H9 (cell line): ENCODE results near the gene CREB5. TPM values are rescaled to one million over a fixed set of nuclear protein-coding genes. Genes with fewer than 3 reads are reported as not detected.

ENCODE experiments used
- DNase-seq: peaks from one replicate; pipeline ENCODE4 v3.0.0-alpha.2; 2017
- H2AFZ ChIP-seq: one replicate; pipeline ENCODE4 v1.6.1; 2013; ENCODE audit warnings: mild to moderate bottlenecking, low read length, control low read depth, moderate library complexity
- H2AK5ac ChIP-seq: 2 replicates; pipeline ENCODE4 v1.6.1; 2013; ENCODE audit warnings: low read length, control low read depth, mixed read lengths; ENCODE audit not compliant: insufficient read length
- H2BK120ac ChIP-seq: one replicate; pipeline ENCODE4 v1.6.1; 2013; ENCODE audit warnings: low read depth, mild to moderate bottlenecking, low read length, control low read depth, inconsistent platforms; ENCODE audit not compliant: poor library complexity, severe bottlenecking
- H2BK12ac ChIP-seq: 2 replicates; pipeline ENCODE4 v1.6.1; 2013; ENCODE audit warnings: low read length, control low read depth, mixed read lengths, low read depth; ENCODE audit not compliant: insufficient read length
- H2BK15ac ChIP-seq: 2 replicates; pipeline ENCODE4 v1.6.1; 2013; ENCODE audit warnings: low read depth, low read length, control low read depth
- H2BK20ac ChIP-seq: one replicate; pipeline ENCODE4 v1.6.1; 2013; ENCODE audit warnings: low read depth, mild to moderate bottlenecking, low read length, control low read depth, inconsistent platforms; ENCODE audit not compliant: poor library complexity, severe bottlenecking
- H2BK5ac ChIP-seq: 2 replicates; pipeline ENCODE4 v1.6.1; 2013; ENCODE audit warnings: low read length, control low read depth, mixed read lengths; ENCODE audit not compliant: insufficient read length
- H3K14ac ChIP-seq: 2 replicates; pipeline ENCODE4 v1.6.1; 2013; ENCODE audit warnings: low read length, control low read depth; ENCODE audit not compliant: insufficient read depth
- H3K18ac ChIP-seq: 2 replicates; pipeline ENCODE4 v1.6.1; 2013; ENCODE audit warnings: low read depth, mild to moderate bottlenecking, mixed read lengths, low read length, control low read depth; ENCODE audit not compliant: insufficient read length
- H3K23ac ChIP-seq: 2 replicates; pipeline ENCODE4 v1.6.1; 2013; ENCODE audit warnings: low read length, control low read depth, mixed read lengths, low read depth; ENCODE audit not compliant: insufficient read length
- H3K23me2 ChIP-seq: 2 replicates; pipeline ENCODE4 v1.6.1; 2013; ENCODE audit warnings: low read depth, mild to moderate bottlenecking, mixed read lengths, low read length, control low read depth; ENCODE audit not compliant: insufficient read length, poor library complexity, severe bottlenecking
- H3K27ac ChIP-seq: 2 replicates; pipeline ENCODE4 v1.5.1; 2013; ENCODE audit warnings: low read length, control low read depth, mixed read lengths, low read depth; ENCODE audit not compliant: insufficient read length
- H3K27me3 ChIP-seq: 2 replicates; pipeline ENCODE4 v1.6.1; 2013; ENCODE audit warnings: low read length, control low read depth, inconsistent platforms; ENCODE audit not compliant: insufficient read depth
- H3K4ac ChIP-seq: 2 replicates; pipeline ENCODE4 v1.6.1; 2013; ENCODE audit warnings: low read depth, mild to moderate bottlenecking, control low read depth, inconsistent platforms, low read length, moderate library complexity
- H3K4me1 ChIP-seq: 2 replicates; pipeline ENCODE4 v1.6.1; 2013; ENCODE audit warnings: low read length, control low read depth, inconsistent platforms; ENCODE audit not compliant: insufficient read depth
- H3K4me2 ChIP-seq: 2 replicates; pipeline ENCODE4 v1.6.1; 2013; ENCODE audit warnings: low read length, control low read depth, mixed read lengths; ENCODE audit not compliant: insufficient read length, insufficient read depth
- H3K56ac ChIP-seq: 2 replicates; pipeline ENCODE4 v1.6.1; 2013; ENCODE audit warnings: low read depth, mild to moderate bottlenecking, mixed read lengths, low read length, control low read depth; ENCODE audit not compliant: insufficient read length
- H3K79me1 ChIP-seq: 2 replicates; pipeline ENCODE4 v1.6.1; 2013; ENCODE audit warnings: low read depth, mild to moderate bottlenecking, moderate library complexity, low read length, control low read depth, inconsistent platforms; ENCODE audit not compliant: insufficient read depth, poor library complexity, severe bottlenecking
- H3K79me2 ChIP-seq: 2 replicates; pipeline ENCODE4 v1.6.1; 2013; ENCODE audit warnings: low read length, control low read depth, inconsistent platforms; ENCODE audit not compliant: insufficient read depth
- H3K9ac ChIP-seq: 2 replicates; pipeline ENCODE4 v1.6.1; 2013; ENCODE audit warnings: low read length, control low read depth, mixed read lengths; ENCODE audit not compliant: insufficient read length; ENCODE audit errors: extremely low read depth
- H3K9me3 ChIP-seq: one replicate; pipeline ENCODE4 v1.6.1; 2013; ENCODE audit warnings: low read depth, low read length, inconsistent platforms; ENCODE audit not compliant: control insufficient read depth
- H3T11ph ChIP-seq: one replicate; pipeline ENCODE4 v1.6.1; 2013; ENCODE audit warnings: mild to moderate bottlenecking, low read length, control low read depth, inconsistent platforms
- H4K20me1 ChIP-seq: one replicate; pipeline ENCODE4 v1.6.1; 2013; ENCODE audit not compliant: control insufficient read depth, insufficient read length, insufficient read depth
- H4K5ac ChIP-seq: 2 replicates; pipeline ENCODE4 v1.6.1; 2013; ENCODE audit warnings: low read depth, mild to moderate bottlenecking, mixed read lengths, low read length, control low read depth; ENCODE audit not compliant: insufficient read length
- H4K8ac ChIP-seq: replicated peaks from 2 replicates; pipeline ENCODE4 v1.6.1; 2013; ENCODE audit warnings: low read length, control low read depth, mixed read lengths, low read depth; ENCODE audit not compliant: insufficient read length
- H4K91ac ChIP-seq: 2 replicates; pipeline ENCODE4 v1.6.1; 2013; ENCODE audit warnings: low read depth, mild to moderate bottlenecking, moderate library complexity, mixed read lengths, low read length, control low read depth; ENCODE audit not compliant: insufficient read length
- H3K27ac Mint-ChIP-seq, 3 experiments: 2 replicates in 2 of 3; 3 replicates in 1 of 3; pipeline ENCODE4 v1.8.0; 2020 to 2021; ENCODE audit warnings: mixed read lengths in 3 of 3, mild to moderate bottlenecking in 1 of 3, moderate library complexity in 1 of 3
- H3K27me3 Mint-ChIP-seq: 2 replicates; pipeline ENCODE4 v1.8.0; 2021; ENCODE audit warnings: low read depth, mild to moderate bottlenecking, moderate library complexity, mixed read lengths
- H3K36me3 Mint-ChIP-seq, 3 experiments: 2 replicates in 2 of 3; 3 replicates in 1 of 3; pipeline ENCODE4 v1.8.0; 2020 to 2021; ENCODE audit warnings: low read depth in 3 of 3, mixed read lengths in 3 of 3; ENCODE audit not compliant: insufficient read depth in 1 of 3
- H3K4me1 Mint-ChIP-seq, 2 experiments: 2 replicates each; pipeline ENCODE4 v1.8.0; 2020; ENCODE audit warnings: mixed read lengths in 2 of 2
- H3K4me3 Mint-ChIP-seq, 2 experiments: 2 replicates in 1 of 2; 3 replicates in 1 of 2; pipeline ENCODE4 v1.8.0; 2020 to 2021; ENCODE audit warnings: mild to moderate bottlenecking in 2 of 2, mixed read lengths in 2 of 2, moderate library complexity in 1 of 2
- H3K9me3 Mint-ChIP-seq, 2 experiments: 2 replicates in 1 of 2; 3 replicates in 1 of 2; pipeline ENCODE4 v1.8.0; 2020; ENCODE audit warnings: mild to moderate bottlenecking in 2 of 2, mixed read lengths in 2 of 2, moderate library complexity in 1 of 2
- WGBS: extraction: QIAGEN DNeasy Blood & Tissue Kit; methylation state at CpG from one replicate; pipeline ENCODE4 v1.1.7; 2013; ENCODE audit warnings: missing lambda C conversion rate, low lambda C conversion rate, mixed read lengths; ENCODE audit not compliant: insufficient read length; ENCODE audit errors: extremely low coverage; 5-methylcytosine and 5-hydroxymethylcytosine counted together
- total RNA-seq: library from RNA; stranded (reverse); gene quantifications from 2 replicates; pipeline ENCODE4 v1.2.1, GENCODE V29; 2021
- TF ChIP-seq, protein P1 (sequence below): fragments of 200-600 bp; sonication (generic); conservative IDR thresholded peaks from 3 replicates; pipeline ENCODE4 v1.8.0; 2021; ENCODE audit warnings: antibody characterized with exemption, mild to moderate bottlenecking

The CREB5 gene
- total RNA-seq, 1 experiment from 2014 or later: 4.0 TPM

DNA sequence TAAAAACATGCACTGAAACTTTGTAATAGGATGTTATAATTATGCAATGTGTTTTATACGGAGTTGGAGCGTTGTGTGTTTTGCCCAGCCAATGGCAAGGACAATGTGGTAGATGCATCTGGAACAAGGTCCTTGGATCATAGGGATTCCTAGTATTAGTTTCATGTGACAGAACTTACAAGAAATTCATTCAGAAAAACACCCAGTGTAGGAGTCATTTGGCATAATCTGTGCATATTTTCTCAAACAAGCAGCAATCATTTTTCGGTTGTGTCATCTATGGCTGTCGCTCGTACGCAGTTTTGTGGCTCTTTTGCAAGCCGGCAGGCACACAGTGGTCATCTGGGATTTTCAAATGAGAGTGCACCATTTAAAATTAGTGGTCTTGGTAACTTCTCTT is 19.8 kb downstream of the CREB5 start:
- Mint-ChIP-seq H3K27ac (no peak overlapping the region), H3K36me3 (no peaks in the 10 kb centered on the region), H3K9me3 (no peaks in the 10 kb centered on the region), H3K27me3 (peaks cover 2% of the 10 kb centered on the region; the same call in 1 of the 2 replicates), H3K4me3 (no peak overlapping the region), H3K4me1 (peaks cover 43 to 50% of the 10 kb centered on the region in 2 experiments)
- Histone ChIP-seq H2BK20ac (no peak overlapping the region), H3K9ac (no peak overlapping the region), H3K9me3 (no peaks in the 10 kb centered on the region), H4K8ac (no peak overlapping the region), H4K20me1 (peaks cover 3% of the 10 kb centered on the region), H3K27ac (no peak overlapping the region), H3K4me2 (no peak overlapping the region), H3K4me1 (peaks cover 10% of the 10 kb centered on the region; the same call in 1 of the 2 replicates), H3K23ac (no peak overlapping the region), H3K14ac (no peak overlapping the region), H2AFZ (no peak overlapping the region), H3T11ph (no peak overlapping the region), H3K4ac (no peak overlapping the region), H2AK5ac (no peak overlapping the region), H3K79me2 (no peaks in the 10 kb centered on the region), H2BK15ac (no peak overlapping the region), H3K79me1 (no peaks in the 10 kb centered on the region), H3K27me3 (no peaks in the 10 kb centered on the region; the same call in 1 of the 2 replicates), H2BK5ac (no peak overlapping the region), H2BK120ac (no peak overlapping the region), H3K56ac (no peak overlapping the region), H3K18ac (no peak overlapping the region), H4K91ac (no peak overlapping the region), H3K23me2 (no peaks in the 10 kb centered on the region), H2BK12ac (no peak overlapping the region), H4K5ac (no peak overlapping the region)
- no peak for DNase-seq
- WGBS: no CpG with 5 or more reads among the region's 7 CpGs
- TF ChIP-seq, protein P1, sequence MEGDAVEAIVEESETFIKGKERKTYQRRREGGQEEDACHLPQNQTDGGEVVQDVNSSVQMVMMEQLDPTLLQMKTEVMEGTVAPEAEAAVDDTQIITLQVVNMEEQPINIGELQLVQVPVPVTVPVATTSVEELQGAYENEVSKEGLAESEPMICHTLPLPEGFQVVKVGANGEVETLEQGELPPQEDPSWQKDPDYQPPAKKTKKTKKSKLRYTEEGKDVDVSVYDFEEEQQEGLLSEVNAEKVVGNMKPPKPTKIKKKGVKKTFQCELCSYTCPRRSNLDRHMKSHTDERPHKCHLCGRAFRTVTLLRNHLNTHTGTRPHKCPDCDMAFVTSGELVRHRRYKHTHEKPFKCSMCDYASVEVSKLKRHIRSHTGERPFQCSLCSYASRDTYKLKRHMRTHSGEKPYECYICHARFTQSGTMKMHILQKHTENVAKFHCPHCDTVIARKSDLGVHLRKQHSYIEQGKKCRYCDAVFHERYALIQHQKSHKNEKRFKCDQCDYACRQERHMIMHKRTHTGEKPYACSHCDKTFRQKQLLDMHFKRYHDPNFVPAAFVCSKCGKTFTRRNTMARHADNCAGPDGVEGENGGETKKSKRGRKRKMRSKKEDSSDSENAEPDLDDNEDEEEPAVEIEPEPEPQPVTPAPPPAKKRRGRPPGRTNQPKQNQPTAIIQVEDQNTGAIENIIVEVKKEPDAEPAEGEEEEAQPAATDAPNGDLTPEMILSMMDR: no peak
